ENCODE measurements around the gene AGBL3. TPM values are rescaled to one million over a fixed set of nuclear protein-coding genes. Genes with fewer than 3 reads are reported as not detected.

AGBL3 gene
- total and polyA plus RNA-seq, 2 experiments from 2014 or later: 3.2 to 5.6 TPM

DNA sequence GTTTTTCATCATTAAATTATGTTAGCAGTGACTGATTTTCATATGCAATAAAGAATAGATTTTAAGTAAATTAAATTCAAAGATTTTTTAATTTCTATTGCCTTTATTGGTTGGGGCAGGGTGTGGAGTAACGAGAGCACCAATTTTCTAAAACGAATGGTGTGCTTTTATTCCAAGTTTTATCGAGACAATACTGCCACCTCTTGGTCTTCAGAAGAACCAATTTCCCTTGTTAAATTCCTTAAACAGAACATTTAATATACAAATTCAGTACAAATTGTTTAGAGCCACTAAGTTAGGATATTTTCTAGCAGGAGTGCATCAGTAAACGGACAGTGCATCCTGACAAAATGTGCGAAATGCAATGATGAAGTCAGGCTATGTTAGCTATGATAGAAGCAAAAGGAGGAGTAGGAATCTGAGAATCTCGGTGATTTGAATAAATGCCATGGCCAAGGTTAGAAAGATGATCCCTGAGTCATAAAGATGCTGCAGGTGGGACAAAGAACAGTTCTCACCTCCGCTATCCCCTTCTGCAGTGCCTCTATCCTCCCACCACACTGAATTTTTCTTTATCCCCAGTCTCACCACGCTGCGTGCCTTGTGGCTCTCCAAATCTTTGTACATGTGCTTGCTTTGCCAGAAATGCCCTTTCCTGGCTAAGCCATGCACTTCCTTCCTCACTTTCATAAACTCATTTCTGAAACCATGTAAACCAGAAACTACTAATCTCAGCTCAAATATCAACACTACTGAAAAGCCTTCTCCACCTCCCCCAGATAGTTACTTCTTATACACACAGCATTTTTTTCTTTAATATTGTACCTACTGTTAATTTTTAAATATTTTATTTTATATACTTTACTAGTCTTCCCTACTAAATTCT lies 31.9 kb upstream of the AGBL3 start:
- peaks cover 62% of the 10 kb centered on the region for H3K36me3 Mint-ChIP-seq (ENCODE audit: low read depth)
- H4K20me1 ChIP-seq (replicated peaks; ENCODE audit: insufficient read depth): no peaks in the 10 kb centered on the region
- H3K9me2 ChIP-seq (ENCODE audit: insufficient read depth): no peaks in the 10 kb centered on the region
- H3K27ac ChIP-seq (ENCODE audit: low read depth): no peak overlapping the region
- no peak overlapping the region for H2AFZ ChIP-seq
- no peaks in the 10 kb centered on the region for H3F3A ChIP-seq (replicated peaks; ENCODE audit: low read depth)
- H3K27me3 Mint-ChIP-seq (ENCODE audit: insufficient read depth, low read depth, poor library complexity): peaks cover 3% of the 10 kb centered on the region
- H3K4me1 ChIP-seq (ENCODE audit: insufficient read depth): no peaks in the 10 kb centered on the region
- ATAC-seq (no peak), DNase-seq (ENCODE audit: low spot score) (peak; percentile 65)
- TF ChIP-seq, protein P1, sequence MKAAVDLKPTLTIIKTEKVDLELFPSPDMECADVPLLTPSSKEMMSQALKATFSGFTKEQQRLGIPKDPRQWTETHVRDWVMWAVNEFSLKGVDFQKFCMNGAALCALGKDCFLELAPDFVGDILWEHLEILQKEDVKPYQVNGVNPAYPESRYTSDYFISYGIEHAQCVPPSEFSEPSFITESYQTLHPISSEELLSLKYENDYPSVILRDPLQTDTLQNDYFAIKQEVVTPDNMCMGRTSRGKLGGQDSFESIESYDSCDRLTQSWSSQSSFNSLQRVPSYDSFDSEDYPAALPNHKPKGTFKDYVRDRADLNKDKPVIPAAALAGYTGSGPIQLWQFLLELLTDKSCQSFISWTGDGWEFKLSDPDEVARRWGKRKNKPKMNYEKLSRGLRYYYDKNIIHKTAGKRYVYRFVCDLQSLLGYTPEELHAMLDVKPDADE (IDR thresholded peaks at IDR 0.05): no peak
- TF ChIP-seq, protein P2, sequence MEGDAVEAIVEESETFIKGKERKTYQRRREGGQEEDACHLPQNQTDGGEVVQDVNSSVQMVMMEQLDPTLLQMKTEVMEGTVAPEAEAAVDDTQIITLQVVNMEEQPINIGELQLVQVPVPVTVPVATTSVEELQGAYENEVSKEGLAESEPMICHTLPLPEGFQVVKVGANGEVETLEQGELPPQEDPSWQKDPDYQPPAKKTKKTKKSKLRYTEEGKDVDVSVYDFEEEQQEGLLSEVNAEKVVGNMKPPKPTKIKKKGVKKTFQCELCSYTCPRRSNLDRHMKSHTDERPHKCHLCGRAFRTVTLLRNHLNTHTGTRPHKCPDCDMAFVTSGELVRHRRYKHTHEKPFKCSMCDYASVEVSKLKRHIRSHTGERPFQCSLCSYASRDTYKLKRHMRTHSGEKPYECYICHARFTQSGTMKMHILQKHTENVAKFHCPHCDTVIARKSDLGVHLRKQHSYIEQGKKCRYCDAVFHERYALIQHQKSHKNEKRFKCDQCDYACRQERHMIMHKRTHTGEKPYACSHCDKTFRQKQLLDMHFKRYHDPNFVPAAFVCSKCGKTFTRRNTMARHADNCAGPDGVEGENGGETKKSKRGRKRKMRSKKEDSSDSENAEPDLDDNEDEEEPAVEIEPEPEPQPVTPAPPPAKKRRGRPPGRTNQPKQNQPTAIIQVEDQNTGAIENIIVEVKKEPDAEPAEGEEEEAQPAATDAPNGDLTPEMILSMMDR (conservative IDR thresholded peaks at IDR 0.05; ENCODE audit: low read depth in 2 of 2): peak; percentile 58 to 77
- H3K4me2 ChIP-seq: no peak overlapping the region
- H3K27me3 ChIP-seq (ENCODE audit: insufficient read depth): no peaks in the 10 kb centered on the region
- no peaks in the 10 kb centered on the region for H3K79me2 ChIP-seq (replicated peaks; ENCODE audit: insufficient read depth)
- H3K4me3 Mint-ChIP-seq: no peak overlapping the region
- no peaks in the 10 kb centered on the region for H3K9me3 Mint-ChIP-seq
- H3K4me1 Mint-ChIP-seq: no peaks in the 10 kb centered on the region
- peaks cover 41% of the 10 kb centered on the region for H3K36me3 ChIP-seq (ENCODE audit: insufficient read depth)
- no peak overlapping the region for H3K4me3 ChIP-seq
- no peak overlapping the region for H3K27ac Mint-ChIP-seq

DNA sequence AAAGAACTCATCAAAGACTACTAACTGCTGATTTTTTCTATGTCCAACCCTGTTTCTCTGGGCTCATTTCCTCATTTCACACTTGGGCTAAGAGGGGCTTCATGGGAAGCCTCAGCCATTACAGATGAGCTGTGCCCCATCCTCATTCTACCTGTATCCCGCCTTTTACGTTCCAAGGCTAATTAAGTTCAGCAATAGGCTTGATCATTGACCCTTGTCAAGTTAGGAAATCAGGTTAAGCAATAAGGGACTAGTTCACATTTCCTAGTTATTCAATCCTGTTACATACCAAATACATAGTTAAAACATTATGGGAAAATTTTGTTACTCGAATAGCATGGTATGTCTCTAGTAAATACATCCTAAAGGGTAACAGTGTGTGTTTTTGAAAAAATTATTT lies 29.3 kb upstream of the AGBL3 start:
- no peaks in the 10 kb centered on the region for H4K20me1 ChIP-seq (replicated peaks; ENCODE audit: insufficient read depth)
- DNase-seq (ENCODE audit: low spot score) (no peak), ATAC-seq (no peak)
- no peak overlapping the region for H3K27ac Mint-ChIP-seq
- H3K27me3 ChIP-seq (ENCODE audit: insufficient read depth): no peaks in the 10 kb centered on the region
- H3K36me3 ChIP-seq (ENCODE audit: insufficient read depth): peaks cover 27% of the 10 kb centered on the region
- H3K27ac ChIP-seq (ENCODE audit: low read depth): no peak overlapping the region
- H3K4me3 ChIP-seq: no peak overlapping the region
- H3K9me3 Mint-ChIP-seq: no peaks in the 10 kb centered on the region
- H3K4me2 ChIP-seq: no peak overlapping the region
- H3K4me1 ChIP-seq (ENCODE audit: insufficient read depth): no peaks in the 10 kb centered on the region
- H3K4me3 Mint-ChIP-seq: no peak overlapping the region
- H2AFZ ChIP-seq: no peak overlapping the region
- no peaks in the 10 kb centered on the region for H3F3A ChIP-seq (replicated peaks; ENCODE audit: low read depth)
- peaks cover 51% of the 10 kb centered on the region for H3K36me3 Mint-ChIP-seq (ENCODE audit: low read depth)
- H3K27me3 Mint-ChIP-seq (ENCODE audit: insufficient read depth, low read depth, poor library complexity): peaks cover 2% of the 10 kb centered on the region
- no peaks in the 10 kb centered on the region for H3K79me2 ChIP-seq (replicated peaks; ENCODE audit: insufficient read depth)
- H3K4me1 Mint-ChIP-seq: no peaks in the 10 kb centered on the region
- no peaks in the 10 kb centered on the region for H3K9me2 ChIP-seq (ENCODE audit: insufficient read depth)
- TF ChIP-seq JUNB (IDR thresholded peaks at IDR 0.05; ENCODE audit: unreplicated experiment) (no peak), STAT1 (IDR thresholded peaks at IDR 0.05; ENCODE audit: unreplicated experiment) (no peak), ZNF331 (CRISPR knock-in tag; IDR thresholded peaks at IDR 0.05; ENCODE audit: low read depth) (no peak), CREB1 (CRISPR knock-in tag; IDR thresholded peaks at IDR 0.05; ENCODE audit: low read depth) (no peak), NANOG (IDR thresholded peaks at IDR 0.05; ENCODE audit: borderline replicate concordance) (no peak), EZH2 (IDR thresholded peaks at IDR 0.05; ENCODE audit: low read depth, unreplicated experiment) (no peak), POLR2AphosphoS5 (IDR thresholded peaks at IDR 0.05; ENCODE audit: low read depth) (no peak), EZH2phosphoT487 (IDR thresholded peaks at IDR 0.05; ENCODE audit: unreplicated experiment) (no peak)
- TF ChIP-seq, protein P3, sequence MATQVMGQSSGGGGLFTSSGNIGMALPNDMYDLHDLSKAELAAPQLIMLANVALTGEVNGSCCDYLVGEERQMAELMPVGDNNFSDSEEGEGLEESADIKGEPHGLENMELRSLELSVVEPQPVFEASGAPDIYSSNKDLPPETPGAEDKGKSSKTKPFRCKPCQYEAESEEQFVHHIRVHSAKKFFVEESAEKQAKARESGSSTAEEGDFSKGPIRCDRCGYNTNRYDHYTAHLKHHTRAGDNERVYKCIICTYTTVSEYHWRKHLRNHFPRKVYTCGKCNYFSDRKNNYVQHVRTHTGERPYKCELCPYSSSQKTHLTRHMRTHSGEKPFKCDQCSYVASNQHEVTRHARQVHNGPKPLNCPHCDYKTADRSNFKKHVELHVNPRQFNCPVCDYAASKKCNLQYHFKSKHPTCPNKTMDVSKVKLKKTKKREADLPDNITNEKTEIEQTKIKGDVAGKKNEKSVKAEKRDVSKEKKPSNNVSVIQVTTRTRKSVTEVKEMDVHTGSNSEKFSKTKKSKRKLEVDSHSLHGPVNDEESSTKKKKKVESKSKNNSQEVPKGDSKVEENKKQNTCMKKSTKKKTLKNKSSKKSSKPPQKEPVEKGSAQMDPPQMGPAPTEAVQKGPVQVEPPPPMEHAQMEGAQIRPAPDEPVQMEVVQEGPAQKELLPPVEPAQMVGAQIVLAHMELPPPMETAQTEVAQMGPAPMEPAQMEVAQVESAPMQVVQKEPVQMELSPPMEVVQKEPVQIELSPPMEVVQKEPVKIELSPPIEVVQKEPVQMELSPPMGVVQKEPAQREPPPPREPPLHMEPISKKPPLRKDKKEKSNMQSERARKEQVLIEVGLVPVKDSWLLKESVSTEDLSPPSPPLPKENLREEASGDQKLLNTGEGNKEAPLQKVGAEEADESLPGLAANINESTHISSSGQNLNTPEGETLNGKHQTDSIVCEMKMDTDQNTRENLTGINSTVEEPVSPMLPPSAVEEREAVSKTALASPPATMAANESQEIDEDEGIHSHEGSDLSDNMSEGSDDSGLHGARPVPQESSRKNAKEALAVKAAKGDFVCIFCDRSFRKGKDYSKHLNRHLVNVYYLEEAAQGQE (IDR thresholded peaks at IDR 0.05; ENCODE audit: unreplicated experiment): no peak
- TF ChIP-seq, protein P2 (conservative IDR thresholded peaks at IDR 0.05; ENCODE audit: low read depth in 2 of 2): no peak
- TF ChIP-seq, protein P1 (IDR thresholded peaks at IDR 0.05): no peak
